IMR-90 (cell line): ENCODE measurements around the gene ADD3. TPM values are rescaled to one million over a fixed set of nuclear protein-coding genes. Genes with fewer than 3 reads are reported as not detected.

Experiments
- ATAC-seq: fragments of 200-7000 bp; cut with Tn5 transposase; 2 replicates; pipeline ENCODE4 v1.9.1; 2020; ENCODE audit warnings: low read depth, mild to moderate bottlenecking, moderate library complexity
- BruUV-seq: library from RNA; stranded (reverse); fragments of 400-500 nt; replicated peaks from 2 replicates; lab custom pipeline; 2021; lab: Mats Ljungman, UMichigan
- CTCF ChIA-PET: fragments of 300-600 bp; formaldehyde crosslinking; extraction: SDS; loops from one replicate; lab custom pipeline; 2021; ENCODE audit warnings: antibody characterized with exemption; lab: Yijun Ruan, JAX
- POLR2A ChIA-PET: fragments of 300-600 bp; sonication (Branson Sonifier 250); formaldehyde crosslinking; loops from one replicate; lab custom pipeline; 2022; ENCODE audit warnings: antibody characterized with exemption; ENCODE audit not compliant: unreplicated experiment; lab: Charles Lee
- DNase-seq: peaks from one replicate; pipeline ENCODE4 v3.0.0; 2013
- H2AFZ ChIP-seq: replicated peaks from 2 replicates; pipeline ENCODE3; 2013; ENCODE audit warnings: low read length, mild to moderate bottlenecking; ENCODE audit not compliant: poor library complexity
- H2AK5ac ChIP-seq: 2 replicates; pipeline ENCODE4 v1.6.1; 2013; ENCODE audit warnings: low read depth, low read length, inconsistent platforms
- H2AK9ac ChIP-seq: replicated peaks from 2 replicates; pipeline ENCODE3; 2013; ENCODE audit warnings: mild to moderate bottlenecking, low read depth, low read length, moderate library complexity; ENCODE audit not compliant: poor library complexity
- H2BK120ac ChIP-seq: 2 replicates; pipeline ENCODE4 v1.6.1; 2013; ENCODE audit warnings: low read depth, low read length, inconsistent platforms
- H2BK15ac ChIP-seq: 3 replicates; pipeline ENCODE4 v1.6.1; 2013; ENCODE audit warnings: low read depth, low read length, inconsistent platforms
- H2BK20ac ChIP-seq: 2 replicates; pipeline ENCODE4 v1.6.1; 2013; ENCODE audit warnings: low read depth, mild to moderate bottlenecking, inconsistent platforms, low read length, moderate library complexity
- H2BK5ac ChIP-seq: 2 replicates; pipeline ENCODE4 v1.6.1; 2013; ENCODE audit warnings: mild to moderate bottlenecking, low read depth, low read length, inconsistent platforms; ENCODE audit not compliant: poor library complexity, severe bottlenecking
- H3K14ac ChIP-seq: replicated peaks from 2 replicates; pipeline ENCODE4 v1.6.1; 2013; ENCODE audit warnings: low read depth, low read length, inconsistent platforms
- H3K18ac ChIP-seq: 2 replicates; pipeline ENCODE4 v1.6.1; 2013; ENCODE audit warnings: low read depth, low read length, control low read depth
- H3K23ac ChIP-seq: 2 replicates; pipeline ENCODE4 v1.6.1; 2013; ENCODE audit warnings: low read depth, low read length, inconsistent platforms
- H3K27ac ChIP-seq: 2 replicates; pipeline ENCODE4 v1.5.1; 2013; ENCODE audit warnings: mild to moderate bottlenecking, control low read depth, low read length; ENCODE audit not compliant: insufficient read depth
- H3K27me3 ChIP-seq: 2 replicates; pipeline ENCODE4 v1.6.1; 2013; ENCODE audit warnings: low read length; ENCODE audit not compliant: control insufficient read depth, insufficient read depth
- H3K36me3 ChIP-seq: 2 replicates; pipeline ENCODE4 v1.6.1; 2013; ENCODE audit warnings: low read length, mixed read lengths; ENCODE audit not compliant: control insufficient read depth, insufficient read depth
- H3K4ac ChIP-seq: 2 replicates; pipeline ENCODE4 v1.6.1; 2013; ENCODE audit warnings: low read depth, low read length, inconsistent platforms
- H3K4me1 ChIP-seq: 2 replicates; pipeline ENCODE4 v1.6.1; 2013; ENCODE audit warnings: low read length, mixed read lengths; ENCODE audit not compliant: control insufficient read depth, insufficient read depth
- H3K4me2 ChIP-seq: 2 replicates; pipeline ENCODE4 v1.6.1; 2013; ENCODE audit warnings: low read depth, mild to moderate bottlenecking, control low read depth, low read length, moderate library complexity
- H3K4me3 ChIP-seq: 2 replicates; pipeline ENCODE4 v1.5.1; 2013; ENCODE audit warnings: low read depth, mild to moderate bottlenecking, control low read depth, low read length, moderate library complexity; ENCODE audit not compliant: insufficient read depth
- H3K56ac ChIP-seq: 2 replicates; pipeline ENCODE4 v1.6.1; 2013; ENCODE audit warnings: low read length, inconsistent platforms; ENCODE audit not compliant: insufficient read depth; ENCODE audit errors: extremely low read depth
- H3K79me1 ChIP-seq, 2 experiments: 2 replicates each; pipeline ENCODE4 v1.6.1; 2013; ENCODE audit warnings: low read length in 2 of 2, inconsistent platforms in 1 of 2, low read depth in 1 of 2
- H3K9ac ChIP-seq: 2 replicates; pipeline ENCODE4 v1.6.1; 2013; ENCODE audit warnings: low read depth, low read length, control low read depth
- H3K9me1 ChIP-seq: 2 replicates; pipeline ENCODE4 v1.6.1; 2013; ENCODE audit warnings: low read length, inconsistent platforms; ENCODE audit not compliant: insufficient read depth
- H3K9me3 ChIP-seq: 2 replicates; pipeline ENCODE4 v1.6.1; 2013; ENCODE audit warnings: low read length; ENCODE audit not compliant: control insufficient read depth, insufficient read depth
- H4K20me1 ChIP-seq: 2 replicates; pipeline ENCODE4 v1.6.1; 2013; ENCODE audit warnings: low read length, inconsistent platforms; ENCODE audit not compliant: insufficient read depth
- H4K5ac ChIP-seq: 2 replicates; pipeline ENCODE4 v1.6.1; 2013; ENCODE audit warnings: mild to moderate bottlenecking, low read depth, low read length, control low read depth
- H4K8ac ChIP-seq, 2 experiments: 2 replicates each; pipeline ENCODE4 v1.6.1; 2013; ENCODE audit warnings: low read depth in 2 of 2, low read length in 2 of 2, control low read depth in 1 of 2, inconsistent platforms in 1 of 2
- H4K91ac ChIP-seq: 2 replicates; pipeline ENCODE4 v1.6.1; 2013; ENCODE audit warnings: low read depth, low read length, inconsistent platforms; ENCODE audit not compliant: insufficient read depth
- BHLHE40 ChIP-seq: fragments of 150-350 bp; IDR thresholded peaks from 2 replicates; pipeline ENCODE4 v1.6.1; 2016; ENCODE audit warnings: mild to moderate bottlenecking, low read depth, low read length
- CEBPB ChIP-seq: IDR thresholded peaks from 2 replicates; pipeline ENCODE4 v1.6.1; 2012; ENCODE audit warnings: low read depth, low read length, improper control_type of control experiment
- CHD1 ChIP-seq: IDR thresholded peaks from 2 replicates; pipeline ENCODE4 v1.6.1; 2012; ENCODE audit warnings: low read depth, low read length, improper control_type of control experiment
- CTCF ChIP-seq: conservative IDR thresholded peaks from 2 replicates; pipeline ENCODE4 v1.5.1; 2012; ENCODE audit warnings: mild to moderate bottlenecking, low read depth, low read length, improper control_type of control experiment
- ELK1 ChIP-seq: fragments of 150-350 bp; IDR thresholded peaks from 2 replicates; pipeline ENCODE4 v1.6.1; 2016; ENCODE audit warnings: low read depth, mild to moderate bottlenecking, low read length, moderate library complexity, borderline replicate concordance
- FOS ChIP-seq: fragments of 150-350 bp; IDR thresholded peaks from 2 replicates; pipeline ENCODE4 v1.6.1; 2016; ENCODE audit warnings: low read depth, low read length
- MAFK ChIP-seq: IDR thresholded peaks from 2 replicates; pipeline ENCODE4 v1.6.1; 2012; ENCODE audit warnings: low read depth, low read length, improper control_type of control experiment
- MAZ ChIP-seq: IDR thresholded peaks from 2 replicates; pipeline ENCODE4 v1.6.1; 2012; ENCODE audit warnings: low read depth, mild to moderate bottlenecking, low read length, improper control_type of control experiment, moderate library complexity, borderline replicate concordance
- MXI1 ChIP-seq: IDR thresholded peaks from 2 replicates; pipeline ENCODE4 v1.6.1; 2012; ENCODE audit warnings: low read depth, mild to moderate bottlenecking, low read length, moderate library complexity, borderline replicate concordance
- NFE2L2 ChIP-seq: fragments of 150-350 bp; IDR thresholded peaks from 2 replicates; pipeline ENCODE4 v1.6.1; 2016; ENCODE audit warnings: low read depth, mild to moderate bottlenecking, low read length
- POLR2A ChIP-seq: IDR thresholded peaks from 2 replicates; pipeline ENCODE4 v1.6.1; 2012; ENCODE audit warnings: mild to moderate bottlenecking, low read depth, low read length
- RAD21 ChIP-seq: IDR thresholded peaks from 2 replicates; pipeline ENCODE4 v1.6.1; 2012; ENCODE audit warnings: low read length, improper control_type of control experiment
- RCOR1 ChIP-seq: IDR thresholded peaks from 2 replicates; pipeline ENCODE4 v1.6.1; 2012; ENCODE audit warnings: mild to moderate bottlenecking, low read length, improper control_type of control experiment; ENCODE audit not compliant: insufficient replicate concordance
- RFX5 ChIP-seq: IDR thresholded peaks from 2 replicates; pipeline ENCODE4 v1.8.0; 2012; ENCODE audit warnings: low read depth, mild to moderate bottlenecking, low read length, moderate library complexity
- SMC3 ChIP-seq: fragments of 150-350 bp; IDR thresholded peaks from 2 replicates; pipeline ENCODE4 v1.6.1; 2016; ENCODE audit warnings: low read depth, mild to moderate bottlenecking, antibody characterized with exemption, low read length, moderate library complexity
- USF2 ChIP-seq: fragments of 150-350 bp; IDR thresholded peaks from 2 replicates; pipeline ENCODE4 v1.6.1; 2017; ENCODE audit warnings: mild to moderate bottlenecking, antibody characterized with exemption, low read length, low read depth
- WGBS, 2 experiments: methylation state at CpG; one replicate each; pipeline versions ENCODE4 v1.1.5 to v1.1.7; 2013; ENCODE audit warnings: missing lambda C conversion rate in 2 of 2; ENCODE audit not compliant: insufficient read length in 1 of 2; ENCODE audit errors: extremely low coverage in 2 of 2; 5-methylcytosine and 5-hydroxymethylcytosine counted together
- dilution Hi-C: fragments of 300-500 bp; cut with HindIII; formaldehyde crosslinking; loops from one replicate; pipeline ENCODE4 v1.14.3; 2018; ENCODE audit warnings: low sequenced_read_pairs; ENCODE audit not compliant: unreplicated experiment
- in situ Hi-C: fragments of 300-500 bp; cut with MboI; formaldehyde crosslinking; loops from 3 replicates; pipeline ENCODE4 v1.14.3; 2019; ENCODE audit warnings: low sequenced_read_pairs, inconsistent platforms, mixed read lengths
- intact Hi-C: fragments of 100-400 bp; cut with micrococcal nuclease; formaldehyde crosslinking; loops from 2 replicates; pipeline ENCODE4 v1.10.0; 2022
- polyA plus RNA-seq, 3 experiments: library from polyadenylated mRNA; depleted of rRNA; stranded (reverse); fragments of >200 nt; gene quantifications; 2 replicates each; pipeline ENCODE4 v1.2.3, GENCODE V29; 2012; ENCODE audit warnings: low replicate concordance in 1 of 3
- total RNA-seq: library from RNA; depleted of rRNA; stranded (reverse); fragments of >200 nt; gene quantifications from 2 replicates; pipeline ENCODE4 v1.2.3, GENCODE V29; 2012

ADD3 gene
- total and polyA plus RNA-seq, 2 of the 4 experiments (the other 2 are of a cell fraction) = 138 to 212 TPM

- Histone ChIP-seq H3K18ac (no peak overlapping the region), H2BK120ac (no peak overlapping the region), H4K8ac (no peak overlapping the region), H2AK9ac (no peak overlapping the region), H4K91ac (no peak overlapping the region), H3K56ac (no peak overlapping the region), H3K23ac (no peak overlapping the region), H3K9ac (no peak overlapping the region), H2AFZ (no peak overlapping the region), H3K27ac (no peak overlapping the region), H4K5ac (no peak overlapping the region), H3K27me3 (no peaks in the 10 kb centered on the region), H3K36me3 (no peaks in the 10 kb centered on the region), H3K9me3 (no peaks in the 10 kb centered on the region), H4K20me1 (peaks cover 29% of the 10 kb centered on the region), H3K4ac (no peak overlapping the region), H2AK5ac (no peak overlapping the region), H2BK5ac (no peak overlapping the region), H3K14ac (no peak overlapping the region), H3K79me1 (peaks cover 30 to 49% of the 10 kb centered on the region in 2 experiments; a peak in 3 of 4 replicates), H3K4me1 (peaks cover 2% of the 10 kb centered on the region), H2BK15ac (no peak overlapping the region), H3K4me2 (no peak overlapping the region), H2BK20ac (no peak overlapping the region), H3K9me1 (0 out of 2 replicates have a peak, but pooled peaks cover 2% of the 10 kb centered on the region), H3K4me3 (no peak overlapping the region)
- POLR2A ChIA-PET = no interaction called here
- DNase-seq = no peak
- dilution Hi-C loops (no loop called here), in situ Hi-C loops (no loop called here), intact Hi-C loops (loop anchor here (2.0 kb wide), 1 partner anchor 13 kb away; no protein-coding TSS in a partner anchor)
- CTCF ChIA-PET = interaction anchor here (0.6 to 1.0 kb wide), 2 partner anchors 127 to 140 kb away, joined by 5 read pairs; no protein-coding TSS in a partner anchor
- WGBS, 2 experiments = no CpG with 5 or more reads among the region's 4 CpGs
- no TSS peak for BruUV-seq
- no peak for TF ChIP-seq POLR2A
- no peak for TF ChIP-seq RFX5
- no peak for TF ChIP-seq ELK1
- no peak for TF ChIP-seq MAFK
- TF ChIP-seq USF2 = no peak
- TF ChIP-seq BHLHE40 = no peak
- TF ChIP-seq NFE2L2 = no peak
- TF ChIP-seq SMC3 = no peak
- TF ChIP-seq RAD21 = no peak
- no peak for TF ChIP-seq CTCF
- no peak for TF ChIP-seq MAZ
- TF ChIP-seq CHD1 = no peak
- TF ChIP-seq MXI1 = no peak
- no peak for TF ChIP-seq FOS
- no peak for TF ChIP-seq RCOR1
- no peak for TF ChIP-seq CEBPB
- ATAC-seq = no peak
These were observed 16.1 kb downstream of the ADD3 start for GRCh38 chr10:110023785-110024465.
